ENCODE measurements around the gene CD22.
"Not testable (repeated sequence)": the region's sequence is repeated elsewhere in the genome, so short reads cannot be mapped to it uniquely, and the experiment has no call there.

DNA sequence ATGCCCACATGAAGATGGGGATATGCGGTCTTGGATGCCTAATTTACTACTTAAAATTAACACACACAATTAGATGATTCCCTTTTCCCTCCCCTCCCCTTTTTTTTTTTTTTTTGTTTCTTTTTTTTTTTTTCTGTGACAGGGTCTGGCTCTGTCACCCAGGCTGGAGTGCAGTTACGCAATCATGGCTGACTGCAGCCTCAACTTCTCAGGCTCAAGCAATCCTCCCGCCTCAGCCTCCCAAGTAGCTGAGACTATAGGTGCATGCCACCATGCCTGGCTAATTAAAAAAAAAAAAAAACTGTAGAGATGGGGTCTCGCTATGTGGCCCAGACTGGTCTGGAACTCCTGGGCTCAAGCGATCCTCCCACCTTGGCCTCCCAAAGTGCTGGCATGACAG lies 50.6 kb downstream of the CD22 start:
- TF ChIP-seq, protein P1, sequence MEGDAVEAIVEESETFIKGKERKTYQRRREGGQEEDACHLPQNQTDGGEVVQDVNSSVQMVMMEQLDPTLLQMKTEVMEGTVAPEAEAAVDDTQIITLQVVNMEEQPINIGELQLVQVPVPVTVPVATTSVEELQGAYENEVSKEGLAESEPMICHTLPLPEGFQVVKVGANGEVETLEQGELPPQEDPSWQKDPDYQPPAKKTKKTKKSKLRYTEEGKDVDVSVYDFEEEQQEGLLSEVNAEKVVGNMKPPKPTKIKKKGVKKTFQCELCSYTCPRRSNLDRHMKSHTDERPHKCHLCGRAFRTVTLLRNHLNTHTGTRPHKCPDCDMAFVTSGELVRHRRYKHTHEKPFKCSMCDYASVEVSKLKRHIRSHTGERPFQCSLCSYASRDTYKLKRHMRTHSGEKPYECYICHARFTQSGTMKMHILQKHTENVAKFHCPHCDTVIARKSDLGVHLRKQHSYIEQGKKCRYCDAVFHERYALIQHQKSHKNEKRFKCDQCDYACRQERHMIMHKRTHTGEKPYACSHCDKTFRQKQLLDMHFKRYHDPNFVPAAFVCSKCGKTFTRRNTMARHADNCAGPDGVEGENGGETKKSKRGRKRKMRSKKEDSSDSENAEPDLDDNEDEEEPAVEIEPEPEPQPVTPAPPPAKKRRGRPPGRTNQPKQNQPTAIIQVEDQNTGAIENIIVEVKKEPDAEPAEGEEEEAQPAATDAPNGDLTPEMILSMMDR (IDR thresholded peaks at IDR 0.05; ENCODE audit: insufficient read depth, low read length, poor library complexity, severe bottlenecking): not testable (repeated sequence)
- not testable (repeated sequence) for TF ChIP-seq EZH2phosphoT487 (conservative IDR thresholded peaks at IDR 0.05; ENCODE audit: low read length)

Measured in SU-DHL-6 (cell line).